Activated CD4-positive, alpha-beta T cell treated with anti-CD3 and anti-CD28 coated beads, Interleukin-2, amount 50 U/mL, for 4 hours (primary cell): ENCODE results near the gene MSI1.
A peak's percentile ranks its signal among the peaks of the same experiment; 100 is the strongest.

ENCODE experiments used
- DNase-seq, 2 experiments: peaks; one replicate each; pipeline ENCODE4 v3.0.0-alpha.2; 2020

MSI1 gene

DNA sequence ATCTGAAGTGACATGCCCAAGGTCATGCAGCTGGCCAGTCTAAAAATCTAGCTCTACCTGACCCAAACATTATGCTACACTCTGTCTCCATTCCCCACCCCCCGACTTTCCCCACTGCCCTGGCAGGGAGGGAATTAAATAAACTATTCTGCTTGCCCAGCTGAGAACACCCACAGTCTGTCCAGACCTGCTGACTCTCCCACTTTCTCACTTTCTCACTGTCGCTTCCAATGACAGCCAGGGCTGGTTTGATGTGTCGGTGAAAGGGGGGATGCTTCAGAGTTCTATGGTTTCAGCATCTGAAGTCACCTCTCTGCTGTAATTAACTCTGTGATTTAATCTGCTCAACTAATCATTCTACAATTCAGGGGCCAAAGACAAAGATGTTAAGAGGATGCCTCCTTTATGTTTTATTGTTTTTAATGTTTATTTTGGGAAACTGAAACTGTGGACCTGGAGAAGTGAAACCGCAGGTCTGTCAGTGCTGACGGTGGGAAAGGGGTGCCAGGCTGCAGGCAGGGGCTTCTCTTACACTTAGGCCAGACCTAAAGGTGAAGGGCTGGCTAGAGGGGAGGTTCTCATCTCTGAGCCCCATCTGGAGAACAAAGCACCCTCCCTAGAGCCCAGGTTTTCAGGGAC lies 8.1 kb upstream of the MSI1 start:
- no peak for DNase-seq

DNA sequence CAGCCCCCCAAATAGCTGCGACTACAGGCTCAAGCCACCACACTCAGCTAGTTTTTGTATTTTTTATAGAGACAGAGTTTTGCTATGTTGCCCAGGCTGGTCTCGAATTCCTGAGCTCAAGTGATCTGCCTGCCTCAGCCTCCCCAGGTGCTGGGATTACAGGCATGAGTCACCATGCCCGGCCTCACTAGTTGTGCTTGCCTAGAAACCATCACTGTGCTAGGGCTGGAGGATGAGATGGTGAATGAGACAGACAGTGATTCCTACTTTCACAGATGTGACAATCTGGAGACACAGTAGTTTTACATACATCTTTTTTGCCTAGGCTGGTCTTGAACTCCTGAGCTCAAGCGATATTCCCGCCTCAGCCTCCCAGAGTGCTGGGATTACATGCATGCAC lies 7.5 kb upstream of the MSI1 start:
- DNase-seq = no peak

DNA sequence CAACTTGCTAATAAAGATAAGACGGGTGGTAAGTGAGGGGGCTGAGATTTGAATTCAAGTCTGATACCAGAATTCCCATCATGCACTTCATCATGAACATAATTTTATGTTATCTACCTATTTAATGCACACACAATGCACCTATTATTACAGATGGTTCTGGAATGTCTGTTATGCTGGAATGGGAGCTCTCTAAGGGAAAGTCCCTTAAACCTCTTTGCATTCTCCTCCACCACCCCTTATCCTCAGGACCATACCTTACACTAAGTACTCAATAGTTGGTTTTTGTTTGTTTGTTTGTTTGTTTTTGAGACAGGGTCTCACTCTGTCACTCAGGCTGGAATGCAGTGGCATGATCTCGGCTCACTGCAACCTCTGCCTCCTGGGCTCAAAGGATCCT lies 7.0 kb upstream of the MSI1 start:
- DNase-seq = no peak

DNA sequence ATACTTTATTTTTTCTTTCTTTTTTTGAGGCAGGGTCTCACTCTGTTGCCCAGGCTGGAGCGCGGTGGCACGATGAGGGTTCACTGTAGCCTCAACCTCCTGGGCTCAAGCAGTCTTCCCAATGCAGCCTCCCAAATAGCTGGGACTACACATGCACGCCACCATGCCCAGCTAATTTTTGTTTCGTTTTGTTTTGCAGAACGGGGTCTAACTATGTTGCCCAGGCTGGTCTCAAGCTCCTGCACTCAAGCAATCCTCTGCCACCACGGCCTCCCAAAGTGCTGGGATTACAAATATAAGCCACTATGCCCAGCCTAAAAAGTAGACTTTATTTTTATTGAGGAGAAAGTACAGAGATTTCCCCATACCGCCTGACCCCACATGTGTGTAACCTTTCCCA lies 4.7 kb upstream of the MSI1 start:
- no peak for DNase-seq

DNA sequence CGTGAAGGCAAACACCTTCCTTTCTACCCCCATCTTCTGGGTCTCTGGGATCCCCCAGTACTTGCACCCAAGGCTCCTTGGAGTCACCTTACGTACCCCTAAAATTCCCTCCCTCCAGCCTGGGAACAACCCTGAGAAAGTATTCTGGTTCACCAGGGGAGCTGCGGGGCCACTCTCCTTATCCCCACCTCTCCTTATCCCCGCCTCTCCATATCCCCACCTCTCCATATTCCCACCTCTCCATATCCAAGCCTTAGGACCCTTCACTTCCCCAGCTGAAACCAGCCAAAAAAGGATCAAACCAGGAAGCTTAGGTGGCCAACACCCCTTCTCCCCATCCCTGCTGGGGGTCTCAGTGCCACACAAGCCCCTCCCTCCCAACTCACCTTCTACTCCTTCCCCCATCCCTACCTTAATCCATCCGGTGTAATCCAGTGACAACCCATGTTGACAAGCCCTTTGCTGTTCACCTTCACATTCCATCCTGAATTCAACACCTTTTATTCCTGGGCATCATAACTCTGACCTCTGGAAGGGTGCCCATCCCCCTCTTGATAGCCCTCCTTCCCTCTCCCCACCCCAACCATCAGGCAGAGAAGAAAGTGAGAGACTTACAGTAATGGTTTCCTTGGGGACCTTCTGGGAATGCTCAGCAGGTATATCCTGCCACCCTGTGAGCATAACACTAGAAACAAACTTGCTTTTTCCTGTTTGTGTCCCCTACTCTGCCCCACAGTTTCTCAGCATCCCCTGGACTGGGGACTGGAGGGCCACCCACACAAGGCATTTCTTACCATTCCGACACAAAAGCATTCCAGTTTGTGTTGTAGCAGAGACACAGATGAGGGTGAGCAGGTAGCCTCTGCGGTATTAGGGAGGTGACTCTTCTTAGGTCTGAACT lies 1.6 kb upstream of the MSI1 start:
- no peak for DNase-seq

DNA sequence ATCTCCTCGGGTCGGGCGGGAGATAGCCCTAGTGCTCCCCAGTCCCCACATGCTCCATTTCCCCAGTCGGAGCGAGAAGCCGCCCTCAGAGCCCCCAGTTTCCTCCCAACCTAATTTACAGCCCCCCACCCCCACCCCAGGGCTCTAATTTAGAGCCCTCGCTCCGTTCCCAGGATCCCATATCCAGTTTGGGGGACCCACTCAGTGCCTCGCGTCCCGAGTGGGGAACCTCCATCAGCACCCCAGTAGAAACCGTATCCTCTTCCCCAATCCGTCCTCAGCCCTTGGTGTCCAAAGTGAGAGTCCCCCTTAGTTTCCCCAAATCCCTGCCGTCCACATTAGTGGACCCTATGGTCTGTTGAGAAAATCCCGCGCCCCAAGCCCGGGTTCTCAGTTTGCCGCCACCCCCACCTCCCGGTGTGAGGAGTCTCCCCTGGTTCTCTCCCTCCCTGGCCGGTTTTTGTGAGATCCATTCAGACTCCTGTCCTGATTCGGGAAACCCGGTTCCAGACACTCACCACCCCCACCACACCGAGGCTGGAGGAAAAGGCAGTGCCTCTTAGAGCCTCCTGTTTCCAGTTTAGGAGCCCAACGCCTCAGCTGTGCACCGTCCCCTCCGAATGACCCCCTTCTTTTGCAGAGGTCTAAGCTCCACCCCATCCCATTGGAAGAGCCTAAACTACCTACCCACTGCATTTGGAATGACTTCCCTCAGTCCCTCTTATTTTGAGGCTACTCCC lies 809 bp upstream of the MSI1 start:
- no peak for DNase-seq

DNA sequence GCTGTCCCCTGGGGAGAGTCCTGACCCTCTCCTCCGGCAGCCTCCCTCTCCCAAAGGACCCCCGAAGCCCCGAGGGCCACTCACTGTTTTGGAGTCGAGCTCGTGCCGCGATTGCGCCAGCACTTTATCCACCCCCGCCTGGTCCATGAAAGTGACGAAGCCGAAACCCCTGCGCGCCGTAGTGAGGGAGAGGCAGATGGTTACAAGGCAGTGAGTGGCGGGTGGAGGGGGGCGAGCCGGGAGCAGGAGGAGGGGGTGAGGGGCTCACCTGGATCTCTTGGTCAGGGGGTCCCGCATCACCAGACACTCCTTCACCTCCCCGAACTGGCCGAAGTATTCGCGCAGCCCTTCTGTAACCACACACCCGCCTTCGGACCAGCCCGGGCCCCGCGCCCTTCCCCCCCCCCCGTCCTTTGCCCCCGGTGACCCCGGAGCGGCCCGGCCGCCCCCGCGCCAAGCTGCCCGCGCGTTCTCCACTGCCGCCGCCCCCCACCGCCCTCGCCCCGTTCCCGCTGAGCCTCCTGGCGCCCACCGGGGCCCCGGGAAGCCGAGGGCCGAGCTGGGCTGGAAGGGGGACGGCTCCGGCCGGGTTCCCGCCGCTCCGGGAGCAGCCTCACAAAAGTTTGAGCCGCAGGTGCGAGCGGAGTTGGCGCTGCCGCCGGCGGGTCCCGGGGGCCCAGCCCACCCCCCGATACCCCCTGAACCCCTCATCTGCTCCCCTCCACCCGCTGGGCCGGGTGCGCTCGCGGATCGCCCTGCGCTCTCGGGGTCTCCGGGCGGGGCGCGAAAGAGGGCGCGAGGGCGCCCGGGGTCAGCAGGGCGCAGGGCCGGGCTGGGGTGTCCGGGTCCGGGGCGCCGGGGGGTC lies 808 bp downstream of the MSI1 start:
- peak; percentile 12 to 18 for DNase-seq

DNA sequence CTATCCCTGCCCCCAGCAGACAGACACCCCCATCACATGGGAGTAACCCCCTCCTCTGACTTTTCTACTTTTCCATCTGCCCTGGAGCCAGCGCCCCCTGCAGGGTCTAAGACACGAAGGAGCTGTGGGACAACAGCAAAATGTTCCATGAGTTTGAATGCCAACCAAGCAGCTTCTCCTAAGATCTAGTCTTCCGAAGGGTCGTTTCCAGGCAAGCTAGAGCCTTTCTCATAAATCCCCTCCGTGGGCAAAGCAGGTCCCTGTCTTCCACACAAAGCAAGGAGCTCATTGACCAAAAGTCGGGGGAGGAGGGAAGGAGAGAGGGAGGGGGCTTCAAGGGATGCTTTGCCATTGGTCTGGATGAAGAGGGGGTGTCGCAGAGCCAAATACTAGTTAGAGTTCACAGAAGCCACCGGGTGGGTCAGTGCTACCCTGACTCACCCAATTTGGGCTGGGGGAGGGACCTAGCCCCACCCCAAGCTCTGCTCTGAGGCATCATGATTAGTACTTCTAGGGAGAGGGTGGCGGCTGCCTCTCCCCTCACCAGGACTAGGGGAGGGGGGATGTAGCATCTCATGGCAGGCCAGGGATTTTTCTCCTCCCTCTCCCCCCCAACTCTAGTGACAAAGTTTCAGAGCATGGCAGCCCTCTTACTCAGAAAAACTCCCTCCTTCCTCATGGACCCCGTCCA lies 1.6 kb downstream of the MSI1 start:
- DNase-seq = no peak

DNA sequence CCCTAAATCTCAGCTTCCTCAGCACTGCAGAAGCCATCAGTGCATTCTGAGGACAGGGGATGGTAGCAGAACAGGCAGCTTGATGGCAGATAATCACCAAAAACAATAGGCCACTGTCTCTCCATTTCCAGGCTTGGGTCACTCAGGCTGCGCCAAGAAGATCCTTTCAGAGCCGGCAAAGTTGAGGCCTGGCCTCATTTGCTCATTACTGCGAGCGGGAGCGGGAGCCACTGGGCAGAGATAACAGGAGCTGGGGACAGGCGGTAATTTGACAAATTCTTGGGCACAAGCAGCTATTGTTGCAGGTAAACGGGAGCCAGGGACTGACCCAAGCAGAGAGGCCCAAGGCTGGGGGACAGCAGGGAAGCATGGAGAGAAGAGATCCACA lies 2.1 kb downstream of the MSI1 start:
- no peak for DNase-seq

DNA sequence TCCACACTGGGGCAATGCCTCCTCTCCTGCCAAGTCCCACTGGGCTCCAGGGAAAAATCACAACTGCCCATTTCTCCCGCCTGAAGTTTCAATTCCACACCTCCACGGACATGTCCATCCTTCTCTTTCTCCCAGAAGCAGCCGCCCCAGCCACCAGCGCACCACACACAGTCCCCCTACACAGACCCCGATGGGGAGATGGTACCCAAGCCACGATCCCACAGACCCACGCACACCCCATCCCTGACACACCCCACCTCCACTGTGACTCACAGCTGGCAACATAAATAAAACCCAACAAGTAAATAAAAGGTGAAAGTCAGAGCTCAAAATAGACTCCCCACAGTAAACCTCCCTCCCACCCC lies 2.6 kb downstream of the MSI1 start:
- DNase-seq = no peak

DNA sequence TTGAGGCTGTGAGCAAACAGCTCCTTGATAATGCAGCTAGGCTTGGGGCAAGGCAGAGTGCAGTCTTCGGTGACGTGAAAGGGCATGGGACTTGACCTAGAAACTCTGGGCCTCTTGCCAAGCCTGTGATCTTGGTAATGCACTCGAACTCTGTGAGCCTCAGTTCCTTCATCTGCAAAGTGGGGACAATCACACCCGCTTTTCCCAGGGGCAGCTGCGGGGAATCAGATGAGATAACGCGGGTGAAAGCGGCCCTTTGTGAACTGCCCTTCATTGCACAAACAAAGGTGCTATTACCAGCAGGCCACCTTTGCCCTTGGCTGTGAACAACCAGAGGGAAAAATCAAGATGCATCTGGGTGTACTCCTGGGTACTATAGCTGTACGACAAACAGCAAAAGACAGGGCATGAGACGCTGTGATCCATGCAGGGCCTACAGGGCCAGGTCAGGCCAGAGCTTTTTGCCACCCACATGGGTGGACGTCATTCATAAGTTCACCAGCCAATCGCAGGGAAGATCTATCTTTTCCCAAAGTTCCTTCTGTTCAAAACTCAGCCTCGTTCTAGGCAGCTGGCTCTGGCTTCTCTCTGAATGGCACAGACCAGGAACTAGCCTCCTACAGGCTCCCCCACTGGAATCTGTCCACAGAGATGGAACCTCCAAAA lies 3.2 kb downstream of the MSI1 start:
- no peak for DNase-seq

DNA sequence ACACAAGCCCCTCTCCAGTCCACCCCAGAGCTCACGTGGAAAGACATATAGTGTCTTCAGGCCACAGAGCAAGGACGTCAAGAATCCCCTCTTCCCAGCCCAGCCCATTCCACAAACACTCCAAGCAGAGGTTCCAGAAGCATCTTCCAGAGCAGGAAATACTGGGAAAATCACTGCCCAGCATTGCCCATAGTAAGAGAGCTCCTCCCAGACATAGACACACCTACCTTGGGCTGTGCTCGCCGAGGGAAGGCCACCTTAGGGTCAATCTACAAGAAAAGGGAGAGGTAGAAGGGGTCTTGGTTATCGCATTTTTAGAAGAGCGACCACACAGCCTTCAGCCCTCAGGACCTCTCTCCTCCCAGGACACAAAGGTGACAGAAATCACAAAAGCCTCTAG lies 4.5 kb downstream of the MSI1 start:
- no peak for DNase-seq

DNA sequence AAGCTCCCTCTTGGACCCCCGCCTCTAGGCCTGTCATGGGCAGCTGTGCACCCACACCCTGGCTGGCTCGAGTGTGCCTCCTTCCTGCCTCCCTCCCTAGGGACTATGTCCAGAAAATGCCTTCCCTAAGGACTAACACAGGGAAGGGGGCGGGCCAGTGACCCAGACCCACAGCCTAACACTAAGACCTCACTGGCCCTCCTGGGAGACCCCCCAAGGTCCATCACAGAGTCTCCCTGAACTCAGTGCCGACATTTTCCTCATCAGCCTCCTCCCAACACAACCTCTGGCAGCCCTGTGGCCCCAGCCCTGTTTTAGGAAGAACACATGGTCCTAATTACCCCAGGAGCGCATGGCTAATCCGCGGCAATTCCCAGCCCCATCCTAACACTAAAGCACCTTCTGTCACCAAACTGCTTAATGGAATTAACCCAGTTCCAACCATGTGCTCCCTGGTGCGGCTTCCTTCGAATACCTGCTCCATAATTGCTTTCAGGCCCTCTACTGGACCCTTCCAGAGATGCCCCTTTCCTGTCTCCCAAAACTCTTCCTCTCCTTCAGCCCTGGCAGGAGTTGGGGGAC lies 5.6 kb downstream of the MSI1 start:
- DNase-seq = no peak

DNA sequence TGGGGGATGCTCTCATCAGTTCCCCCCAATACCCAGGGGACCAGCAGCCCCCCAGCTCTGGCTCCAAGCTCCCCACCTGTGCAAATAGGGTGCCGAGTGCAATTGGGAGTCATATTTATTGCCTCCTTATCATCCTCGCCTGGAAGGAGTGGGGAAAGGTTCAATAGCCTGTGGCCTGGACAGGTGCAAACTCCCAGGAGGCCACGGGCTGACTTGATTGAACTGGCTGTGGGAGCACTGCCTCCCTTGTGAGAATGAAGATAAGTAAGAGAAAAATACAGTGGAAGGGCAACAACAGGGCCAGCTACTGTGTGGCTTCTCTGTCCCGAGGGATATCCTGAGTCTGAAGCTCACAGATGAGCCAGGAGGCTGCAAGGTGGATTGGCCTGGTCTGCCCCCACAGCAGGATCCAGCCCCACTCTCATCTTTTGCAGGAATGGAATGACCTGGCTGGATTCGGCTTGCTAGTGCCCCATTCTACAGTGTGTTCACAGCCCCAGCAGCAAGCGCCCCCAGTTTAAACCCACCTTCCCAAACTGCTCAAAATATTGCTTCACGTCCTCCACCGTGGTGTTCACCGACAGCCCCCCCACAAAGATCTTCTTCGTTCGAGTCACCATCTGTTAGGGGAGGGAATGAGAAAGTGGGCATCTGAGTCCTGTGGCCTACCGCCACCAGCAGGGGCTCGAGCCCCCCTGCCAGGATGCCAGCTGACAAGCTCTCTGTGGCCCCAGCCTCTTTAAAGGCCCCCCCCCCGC lies 6.3 kb downstream of the MSI1 start:
- DNase-seq = no peak

DNA sequence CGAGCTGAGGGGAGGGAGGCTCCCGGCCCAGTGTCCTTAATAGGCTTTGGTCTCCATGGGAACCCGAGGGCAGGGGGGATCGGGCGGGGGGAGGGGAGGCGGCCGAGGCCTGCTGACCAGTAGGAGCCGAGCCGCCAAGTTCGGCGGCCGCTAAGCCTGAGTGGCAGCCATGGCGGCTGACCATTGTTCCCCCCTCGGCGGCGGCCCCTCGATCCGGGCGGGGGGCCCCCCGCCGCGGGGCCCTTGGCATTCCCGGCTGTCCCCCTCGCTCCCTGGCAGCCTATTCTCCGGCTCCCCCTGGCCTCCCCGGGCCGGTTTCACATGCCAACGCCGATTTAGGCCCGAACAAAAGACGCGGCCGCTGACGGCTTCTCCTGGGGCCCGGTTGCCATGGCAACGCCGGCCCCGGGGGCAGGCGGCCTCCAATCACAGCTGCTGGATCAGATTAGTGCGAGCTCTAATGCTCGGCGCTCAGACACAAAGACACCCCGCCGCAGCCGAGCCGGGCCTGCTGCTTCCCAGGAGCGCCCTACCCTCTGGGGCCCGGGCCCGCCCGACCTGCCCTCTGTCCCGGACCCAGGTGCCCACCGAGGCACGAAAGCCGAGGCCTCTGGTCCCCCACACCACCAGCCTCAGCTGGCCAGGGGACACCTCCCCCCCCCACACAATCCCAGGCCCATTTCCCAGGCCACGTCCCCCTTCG lies 7.3 kb downstream of the MSI1 start:
- no peak for DNase-seq

DNA sequence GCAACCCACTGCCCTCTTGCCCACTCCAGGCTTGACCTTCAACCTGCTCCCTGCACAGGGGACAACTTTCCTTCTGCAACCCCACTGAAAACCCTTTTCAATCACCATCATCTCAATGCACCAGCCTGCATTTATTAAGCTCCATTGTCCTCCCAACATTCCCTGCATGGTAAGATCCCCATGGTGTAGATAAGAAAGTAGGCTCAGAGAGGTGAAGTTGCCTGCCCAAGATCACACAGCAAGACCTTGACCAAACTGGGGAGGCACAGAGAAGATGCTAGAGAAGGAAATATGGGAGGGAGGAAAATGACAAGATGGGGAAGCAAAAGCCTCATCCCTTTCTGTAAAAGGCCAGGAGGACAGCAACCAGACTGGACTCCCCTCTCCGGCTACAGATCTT lies 9.8 kb downstream of the MSI1 start:
- DNase-seq = no peak

DNA sequence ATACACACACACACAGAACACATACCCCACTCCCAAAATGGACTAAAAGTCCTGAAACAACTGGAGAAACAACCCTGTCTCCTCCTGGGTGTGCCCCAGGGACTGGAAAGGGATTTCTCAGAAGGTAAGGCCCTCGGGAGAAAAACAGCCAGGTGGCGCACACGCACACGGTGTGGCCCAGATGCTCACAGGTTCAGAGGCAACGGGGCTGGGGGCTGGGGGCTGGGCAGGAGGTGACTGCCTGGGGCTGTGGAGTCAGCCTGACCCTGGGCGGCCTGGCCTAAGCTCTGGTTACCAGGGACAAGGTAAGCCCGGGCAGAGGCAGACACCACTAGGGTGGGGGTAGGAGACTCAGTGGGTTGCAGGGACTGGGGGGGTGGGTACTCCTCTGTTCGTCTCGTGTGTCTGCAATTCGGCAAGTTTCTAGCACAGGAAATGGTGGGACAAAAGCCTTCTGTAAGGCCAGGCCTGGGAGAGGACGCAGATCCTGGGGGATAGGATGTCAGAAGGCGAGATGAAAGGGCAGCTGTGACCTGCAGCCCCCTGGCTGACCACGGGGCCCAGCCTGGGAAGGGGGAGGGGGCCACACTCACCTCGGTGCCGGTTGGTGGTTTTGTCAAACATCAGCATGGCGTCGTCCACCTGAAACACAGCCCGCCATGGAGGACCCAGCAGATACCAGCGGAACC lies 10.4 kb downstream of the MSI1 start:
- no peak for DNase-seq

DNA sequence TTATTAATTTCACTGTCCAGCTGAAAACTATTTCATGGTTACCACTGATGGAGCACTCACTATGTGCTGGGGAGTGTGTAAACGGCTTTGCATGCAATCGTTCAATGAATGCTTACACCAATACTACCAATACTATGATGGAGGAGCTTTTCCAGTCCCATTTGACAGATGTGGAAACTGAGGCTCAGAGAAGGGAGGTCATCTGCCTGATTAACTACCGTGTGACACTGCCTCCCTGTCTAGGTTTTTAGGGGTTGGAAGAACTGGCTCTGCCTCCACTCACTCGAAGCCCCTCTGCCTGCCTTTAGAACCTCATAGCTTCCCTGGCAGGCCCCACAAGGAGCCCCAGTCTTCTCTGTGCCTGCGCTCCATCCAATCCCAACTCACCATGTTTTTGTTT lies 11.9 kb downstream of the MSI1 start:
- no peak for DNase-seq

DNA sequence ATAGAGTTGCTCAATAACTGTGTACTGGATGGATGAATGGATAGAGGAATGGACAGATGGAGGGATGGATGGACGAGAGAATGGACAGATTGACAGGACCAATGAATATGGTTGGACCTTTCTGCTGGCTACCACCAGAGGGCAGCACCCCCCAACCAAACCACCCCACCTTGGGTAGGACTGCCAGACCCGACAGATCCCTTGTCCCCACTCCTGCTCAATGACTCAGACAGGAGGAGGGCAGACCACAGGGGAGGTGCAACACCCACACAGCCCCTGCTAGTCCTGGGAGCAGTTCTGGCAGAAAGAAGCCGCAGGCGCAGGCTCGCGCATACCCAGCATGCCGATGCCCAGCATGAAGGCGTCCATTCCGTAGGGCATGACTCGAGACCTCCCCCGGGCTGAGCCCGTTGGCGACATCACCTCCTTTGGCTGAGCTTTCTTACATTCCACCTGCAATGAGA lies 12.4 kb downstream of the MSI1 start:
- peak; percentile 73 to 75 for DNase-seq
